HG03175 (cell line): ENCODE data around the gene FOS.
A peak's percentile ranks its signal among the peaks of the same experiment; 100 is the strongest.
"Not testable (repeated sequence)": the region's sequence is repeated elsewhere in the genome, so short reads cannot be mapped to it uniquely, and the experiment has no call there.

Source experiments
- ATAC-seq: cut with Tn5 transposase; IDR thresholded peaks from one replicate; pipeline ENCODE4 v1.9.1; 2021; ENCODE audit warnings: mild to moderate bottlenecking, moderate library complexity; ENCODE audit not compliant: unreplicated experiment

FOS gene

DNA sequence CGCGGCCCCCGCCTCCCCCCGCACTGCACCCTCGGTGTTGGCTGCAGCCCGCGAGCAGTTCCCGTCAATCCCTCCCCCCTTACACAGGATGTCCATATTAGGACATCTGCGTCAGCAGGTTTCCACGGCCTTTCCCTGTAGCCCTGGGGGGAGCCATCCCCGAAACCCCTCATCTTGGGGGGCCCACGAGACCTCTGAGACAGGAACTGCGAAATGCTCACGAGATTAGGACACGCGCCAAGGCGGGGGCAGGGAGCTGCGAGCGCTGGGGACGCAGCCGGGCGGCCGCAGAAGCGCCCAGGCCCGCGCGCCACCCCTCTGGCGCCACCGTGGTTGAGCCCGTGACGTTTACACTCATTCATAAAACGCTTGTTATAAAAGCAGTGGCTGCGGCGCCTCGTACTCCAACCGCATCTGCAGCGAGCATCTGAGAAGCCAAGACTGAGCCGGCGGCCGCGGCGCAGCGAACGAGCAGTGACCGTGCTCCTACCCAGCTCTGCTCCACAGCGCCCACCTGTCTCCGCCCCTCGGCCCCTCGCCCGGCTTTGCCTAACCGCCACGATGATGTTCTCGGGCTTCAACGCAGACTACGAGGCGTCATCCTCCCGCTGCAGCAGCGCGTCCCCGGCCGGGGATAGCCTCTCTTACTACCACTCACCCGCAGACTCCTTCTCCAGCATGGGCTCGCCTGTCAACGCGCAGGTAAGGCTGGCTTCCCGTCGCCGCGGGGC, at the start of gene FOS:
Gene FOS (plus strand): TSS at position 407 of the 731 bp plus-strand sequence. CDS start 155 bp downstream, at position 562.
- ATAC-seq, result peak; percentile 76

DNA sequence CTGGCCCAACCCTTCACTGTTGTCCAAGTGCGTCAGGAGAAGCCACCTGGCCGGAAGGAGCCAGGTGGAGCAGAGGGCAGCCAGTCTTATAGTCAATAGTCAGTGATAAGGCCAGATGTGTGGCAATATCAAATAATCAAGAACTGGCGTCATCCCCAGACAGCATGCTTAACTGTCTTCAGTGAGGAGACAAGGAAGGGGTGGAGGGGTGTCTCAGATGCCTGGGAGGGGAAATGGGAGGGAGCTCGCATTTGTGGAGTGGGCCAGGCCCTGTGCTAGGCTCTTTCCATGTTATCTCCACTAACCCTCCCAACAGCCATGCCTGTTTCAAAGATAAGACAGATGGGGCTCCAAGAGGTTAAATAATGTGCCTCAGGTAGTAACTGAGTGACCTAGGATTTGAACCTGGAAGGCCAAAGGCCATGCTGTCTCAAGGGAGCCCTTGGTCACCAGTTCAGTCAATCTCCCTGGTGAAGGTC, 48.9 kb upstream of the FOS start:
- no peak for ATAC-seq

DNA sequence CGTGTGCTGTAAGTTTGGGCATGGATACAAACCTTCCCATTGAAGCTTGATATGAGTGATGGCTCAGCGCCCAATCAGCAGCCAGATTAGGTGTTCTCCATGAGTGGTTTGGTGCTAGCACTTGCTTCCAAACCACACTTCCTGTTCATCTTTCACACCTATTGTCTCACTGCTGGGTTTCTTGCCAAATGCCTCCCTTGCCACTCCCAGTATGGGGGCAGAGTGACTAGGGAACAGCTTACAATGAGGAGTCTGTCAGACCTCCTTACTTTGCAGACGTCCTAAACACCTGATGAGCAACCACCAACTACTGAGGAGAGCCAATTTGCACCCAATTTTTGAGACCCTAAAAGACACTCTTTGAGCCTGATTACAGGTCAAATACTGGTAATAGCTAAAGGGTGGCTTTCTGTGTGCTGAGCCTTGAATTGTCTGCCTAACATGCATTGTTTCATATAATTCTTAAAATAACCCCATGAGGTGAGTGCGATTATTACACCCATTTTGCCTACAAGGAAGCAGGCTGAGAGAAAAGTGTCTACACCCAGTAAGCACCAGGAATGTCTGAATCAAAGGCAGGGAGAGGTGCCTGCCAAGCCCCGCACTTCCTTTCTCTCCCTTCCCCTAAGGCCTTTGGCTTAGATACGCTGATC, 48.4 kb upstream of the FOS start:
- peak; percentile 68 for ATAC-seq

DNA sequence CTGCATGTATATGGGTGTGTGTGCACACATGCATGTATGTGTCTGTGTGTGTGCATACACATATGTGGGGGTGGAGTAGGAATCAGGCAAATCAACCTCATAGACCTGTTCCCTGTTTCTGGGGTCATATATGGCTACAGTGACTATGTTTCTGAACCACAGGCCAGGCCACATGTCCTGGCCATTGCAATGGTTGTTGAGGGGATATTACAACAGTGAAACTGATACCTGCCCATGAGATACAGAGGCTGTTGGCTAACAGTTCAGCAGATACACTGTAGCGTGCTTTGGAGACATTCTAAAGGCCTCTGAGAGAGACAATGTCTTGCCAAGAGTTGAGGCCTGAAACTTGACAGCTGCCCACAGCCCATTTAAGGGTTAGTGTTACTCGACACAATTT, 47.3 kb upstream of the FOS start:
- peak; percentile 37 for ATAC-seq

DNA sequence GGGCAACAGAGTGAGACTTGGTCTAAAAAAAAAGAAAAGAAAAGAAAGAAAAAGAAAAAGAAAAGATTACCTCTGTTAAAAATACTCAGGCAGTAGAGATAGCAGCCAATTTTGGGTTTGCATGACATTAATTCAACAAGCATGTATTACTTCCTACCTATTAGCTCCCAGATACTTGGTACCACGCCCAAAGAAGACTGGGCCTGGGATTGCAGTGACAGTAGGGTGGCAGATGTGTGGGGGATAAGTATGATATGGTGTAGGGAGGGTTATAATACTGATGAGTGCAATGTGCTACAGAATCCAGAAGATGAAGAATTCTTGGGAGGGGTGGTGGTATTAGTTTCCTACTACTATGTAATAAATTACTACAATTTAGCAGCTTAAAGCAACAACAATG, 46.4 kb upstream of the FOS start:
- no peak for ATAC-seq

DNA sequence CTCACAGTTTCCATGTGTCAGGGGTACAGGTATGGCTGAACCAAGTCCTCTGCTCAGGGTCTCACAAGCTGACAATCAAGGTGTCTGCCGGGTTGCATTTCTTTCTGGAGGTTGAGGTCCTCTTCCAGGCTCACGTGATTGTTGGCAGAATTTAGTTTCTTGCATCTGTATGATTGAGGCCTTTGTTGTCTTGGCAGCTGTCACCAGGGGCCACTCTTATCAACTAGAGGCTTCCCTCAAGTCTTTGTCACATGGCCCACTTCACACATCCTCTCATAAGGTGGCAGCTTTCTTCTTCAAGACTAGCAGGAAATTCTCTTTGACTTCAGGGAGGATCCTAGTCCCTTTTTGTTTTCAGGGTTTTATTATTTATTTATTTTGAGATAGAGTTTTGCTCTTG, 46.0 kb upstream of the FOS start:
- no peak for ATAC-seq

DNA sequence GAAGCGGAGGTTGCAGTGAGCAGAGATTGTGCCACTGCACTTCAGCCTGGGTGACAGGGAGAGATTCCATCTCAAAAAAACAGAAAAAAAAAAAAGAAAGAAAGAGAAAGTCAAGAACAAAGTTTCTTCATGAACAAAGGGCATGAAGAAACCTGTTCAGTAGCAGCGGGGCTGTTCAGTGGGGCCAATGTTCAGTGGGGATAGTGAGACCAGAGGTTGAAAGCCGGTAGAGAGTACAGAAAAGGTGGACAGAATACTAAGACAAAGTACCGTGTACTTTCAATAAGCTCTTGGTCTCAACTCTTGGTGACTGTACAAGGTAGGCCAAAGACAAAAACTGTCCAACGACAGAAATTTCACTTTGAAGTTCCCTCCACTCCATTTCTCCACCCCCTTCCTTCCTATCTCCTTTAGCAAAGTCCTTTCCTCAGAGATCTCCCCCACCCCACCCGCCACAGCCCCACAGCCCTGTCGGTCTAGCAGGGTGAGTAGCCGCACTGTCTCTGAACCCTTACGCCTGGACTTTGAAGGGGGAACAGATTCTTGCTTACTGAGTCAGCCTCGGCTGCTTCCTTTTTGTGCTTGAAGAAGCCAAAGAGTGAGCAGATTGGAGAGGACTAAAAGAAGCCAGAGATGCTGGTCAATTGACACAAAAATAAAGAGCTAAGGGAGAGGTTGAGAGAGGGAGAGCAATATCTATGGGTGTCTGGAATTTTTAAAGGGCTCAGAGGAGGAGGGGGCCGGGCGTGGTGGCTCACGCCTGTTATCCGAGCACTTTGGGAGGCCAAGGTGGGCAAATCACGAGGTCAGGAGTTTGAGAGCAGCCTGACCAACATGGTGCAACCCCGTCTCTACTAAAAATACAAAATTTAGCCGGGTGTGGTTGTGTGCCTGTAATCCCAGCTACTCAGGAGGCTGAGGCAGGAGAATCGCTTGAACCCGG, 44.2 kb upstream of the FOS start:
- ATAC-seq, result no peak

DNA sequence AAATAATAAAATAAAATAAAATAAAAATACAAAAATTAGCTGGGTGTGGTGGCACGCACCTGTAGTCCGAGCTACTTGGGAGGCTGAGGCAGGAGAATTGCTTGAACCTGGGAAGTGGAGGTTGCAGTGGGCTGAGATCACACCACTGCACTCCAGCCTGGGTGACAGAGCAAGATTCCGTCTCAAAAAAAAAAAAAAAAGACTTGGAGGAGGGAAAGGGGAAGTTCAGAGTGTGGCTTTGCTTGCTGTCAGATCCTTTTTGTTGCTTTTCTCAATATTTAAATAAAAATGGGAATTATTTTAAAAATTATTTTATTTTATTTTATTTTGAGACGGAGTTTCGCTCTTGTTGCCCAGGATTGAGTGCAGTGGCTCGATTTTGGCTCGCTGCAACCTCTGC, 43.4 kb upstream of the FOS start:
- ATAC-seq, result not testable (repeated sequence)

DNA sequence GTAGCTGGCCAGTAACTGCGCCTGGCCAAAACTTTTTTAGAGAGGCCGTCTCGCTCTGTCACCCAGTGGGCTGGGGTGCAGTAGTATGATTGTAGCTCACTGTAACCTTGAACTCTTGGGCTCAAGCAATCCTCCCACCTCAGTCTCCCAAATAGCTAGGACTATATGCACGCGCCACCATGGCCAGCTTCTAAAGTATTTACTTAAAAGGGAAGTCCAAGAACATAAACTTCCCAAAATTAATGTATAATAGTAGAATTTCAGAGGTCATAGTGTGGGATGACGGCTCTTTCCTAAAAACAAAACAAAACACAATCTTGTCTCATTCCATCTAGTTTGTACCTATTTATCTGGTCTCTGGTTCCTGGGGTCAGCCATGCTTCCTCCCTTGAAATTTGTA, 42.2 kb upstream of the FOS start:
- ATAC-seq, result no peak

DNA sequence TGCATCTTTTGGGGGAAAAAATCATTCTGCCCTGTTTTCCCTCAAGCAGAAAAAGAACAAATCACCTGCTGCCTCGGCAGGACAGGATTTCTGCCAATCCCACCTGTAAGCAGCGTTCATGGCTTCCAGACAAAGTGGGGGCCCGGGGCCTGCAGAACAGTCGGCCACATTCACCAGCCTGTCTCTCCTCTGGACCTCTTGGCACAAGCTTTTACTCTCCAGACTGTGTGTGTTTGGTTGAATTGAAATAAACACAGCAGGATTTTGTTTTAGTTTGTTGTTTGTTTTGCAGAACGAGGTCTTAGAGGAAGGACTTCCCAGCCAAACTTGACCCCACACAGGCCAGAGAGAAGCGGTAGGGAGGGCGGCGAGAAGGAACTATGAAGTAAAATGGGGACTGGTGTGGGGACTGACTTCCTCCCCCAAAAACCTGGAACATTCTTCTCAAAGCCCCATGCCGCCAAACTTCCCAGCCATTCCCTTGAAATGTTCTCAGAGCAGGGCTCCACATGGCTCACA, 41.7 kb upstream of the FOS start:
- ATAC-seq, result no peak

DNA sequence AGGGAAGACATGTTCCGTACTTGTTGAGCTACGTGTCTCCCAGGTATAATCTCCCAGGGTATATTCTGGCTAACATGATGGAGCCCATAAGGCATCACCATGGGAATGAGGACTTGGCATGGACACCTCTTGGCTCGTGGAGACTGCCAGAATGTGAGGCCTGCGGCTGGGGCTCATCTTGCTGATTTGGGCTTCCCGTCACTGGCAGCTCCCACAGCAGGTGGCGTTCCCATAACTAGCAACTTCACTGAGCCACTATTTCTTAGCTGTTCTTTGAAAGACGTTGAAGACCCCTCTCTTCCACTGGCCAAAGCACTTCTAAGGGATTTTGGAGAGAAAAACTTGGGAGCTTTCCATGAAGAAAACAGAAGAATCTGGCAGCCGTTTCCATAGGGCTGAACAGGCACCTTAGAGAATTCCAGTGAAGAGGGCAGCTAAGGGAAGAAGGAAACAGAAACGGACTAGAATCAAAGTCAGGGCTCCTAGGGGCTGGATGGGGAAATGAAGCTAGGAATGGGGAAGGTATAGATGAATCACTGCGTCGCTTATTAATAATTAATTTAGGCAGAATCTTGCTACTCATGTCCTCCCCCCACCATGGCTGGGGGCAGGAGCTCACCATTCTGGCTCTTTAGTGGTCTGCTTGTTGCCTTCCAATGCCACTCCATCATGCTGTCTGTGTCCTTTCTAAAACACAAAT, 39.7 kb upstream of the FOS start:
- ATAC-seq, result no peak

DNA sequence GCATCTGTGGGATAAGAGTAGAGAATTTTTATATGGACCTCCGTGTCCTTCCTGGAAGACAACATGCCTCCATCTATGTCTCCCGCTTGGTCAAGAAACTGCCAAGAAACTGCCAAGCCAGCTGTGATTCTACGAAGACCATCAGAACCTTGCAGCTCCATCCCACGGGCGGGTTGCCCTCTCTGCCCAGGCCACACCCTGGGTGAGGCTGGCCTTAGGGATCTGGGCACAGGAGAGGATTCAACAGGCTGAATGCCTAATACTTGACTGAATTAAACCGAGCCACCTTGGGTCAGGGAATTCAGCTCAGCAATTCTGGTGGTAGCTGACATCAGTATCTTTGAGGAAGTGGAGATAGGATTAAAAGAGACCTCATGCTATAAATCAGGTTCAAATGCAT, 37.8 kb upstream of the FOS start:
- ATAC-seq, result no peak

DNA sequence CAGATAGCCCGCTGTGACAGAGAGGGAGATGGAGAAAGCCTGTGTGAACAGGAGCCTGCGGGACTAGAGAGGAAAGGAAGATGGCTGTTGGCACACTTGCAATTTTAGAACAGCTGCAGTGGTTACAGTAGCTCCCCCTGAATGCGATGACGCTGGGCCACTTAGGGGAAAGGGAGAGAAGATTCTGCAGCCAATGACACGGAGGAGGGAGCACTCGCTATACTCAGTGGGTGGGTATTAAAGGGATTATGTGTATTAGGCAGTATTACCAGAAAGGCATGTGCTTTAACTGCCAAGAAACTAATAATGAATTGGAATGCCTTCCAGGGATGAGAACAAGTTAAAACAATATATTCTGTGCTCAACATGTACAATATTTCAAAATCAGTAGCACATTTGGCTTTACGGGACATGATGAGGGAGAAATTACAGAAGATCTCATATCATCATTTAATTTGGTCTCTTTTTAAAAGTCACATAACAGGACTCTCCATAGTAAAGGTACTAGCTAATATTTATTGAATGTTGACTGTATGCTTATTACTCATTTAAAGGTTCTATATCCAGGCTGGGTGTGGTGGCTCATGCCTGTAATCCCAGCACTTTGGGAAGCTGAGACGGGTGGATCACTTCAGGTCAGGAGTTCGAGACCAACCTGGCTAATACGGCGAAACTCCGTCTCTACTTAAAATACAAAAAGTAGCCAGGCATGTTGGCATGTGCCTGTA, 35.9 kb upstream of the FOS start:
- ATAC-seq, result no peak

DNA sequence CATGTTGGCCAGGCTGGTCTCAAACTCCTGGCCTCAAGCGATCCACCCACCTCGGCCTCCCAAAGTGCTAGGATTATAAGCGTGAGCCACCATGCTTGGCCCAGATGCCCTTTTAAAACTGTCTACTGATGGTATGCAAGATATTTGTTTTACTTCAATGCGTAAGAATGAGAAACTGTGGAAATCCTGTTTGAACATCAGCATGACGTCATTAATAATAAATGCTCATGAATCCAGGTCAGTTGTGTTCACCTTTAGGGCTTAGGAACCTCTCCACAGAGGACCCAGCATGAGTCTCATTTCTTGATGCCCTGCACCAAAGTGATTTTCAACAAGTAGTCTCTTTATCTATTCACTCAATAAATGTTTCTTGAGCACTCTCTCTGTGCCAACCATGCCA, 34.5 kb upstream of the FOS start:
- no peak for ATAC-seq

DNA sequence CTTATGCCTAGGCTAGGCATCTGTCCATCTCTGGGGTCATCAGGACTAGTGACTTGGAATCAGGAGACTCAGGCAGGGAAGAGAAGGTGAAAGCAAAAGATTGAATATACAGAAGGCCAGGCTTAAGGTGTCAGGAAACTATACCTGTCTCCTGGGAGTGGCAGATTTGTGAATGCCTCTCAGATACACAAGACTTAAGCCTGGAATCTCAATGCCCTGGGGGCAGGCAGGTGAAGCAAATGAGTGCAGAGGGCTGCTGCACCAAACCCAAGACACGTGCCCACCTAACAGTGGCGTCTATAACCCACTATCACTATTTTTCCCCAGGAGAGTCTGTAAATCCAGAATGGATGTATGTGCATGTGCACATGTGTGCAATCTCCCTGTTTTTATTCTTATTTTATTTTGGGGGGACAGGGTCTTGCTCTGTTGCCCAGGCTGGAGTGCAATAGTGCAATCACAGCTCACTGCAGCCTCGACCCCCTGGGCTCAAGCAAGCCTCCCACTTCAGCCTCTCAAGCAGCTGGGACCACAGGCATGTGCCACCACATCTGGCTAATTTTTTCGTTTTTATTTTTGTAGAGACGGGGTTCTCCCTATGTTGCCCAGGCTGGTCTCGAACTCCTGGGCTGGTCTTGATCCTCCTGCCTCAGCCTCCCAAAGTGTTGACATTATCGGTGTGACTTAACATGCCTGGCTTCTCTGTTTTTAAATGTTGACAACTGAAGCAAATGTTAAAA, 31.9 kb upstream of the FOS start:
- ATAC-seq, result no peak

DNA sequence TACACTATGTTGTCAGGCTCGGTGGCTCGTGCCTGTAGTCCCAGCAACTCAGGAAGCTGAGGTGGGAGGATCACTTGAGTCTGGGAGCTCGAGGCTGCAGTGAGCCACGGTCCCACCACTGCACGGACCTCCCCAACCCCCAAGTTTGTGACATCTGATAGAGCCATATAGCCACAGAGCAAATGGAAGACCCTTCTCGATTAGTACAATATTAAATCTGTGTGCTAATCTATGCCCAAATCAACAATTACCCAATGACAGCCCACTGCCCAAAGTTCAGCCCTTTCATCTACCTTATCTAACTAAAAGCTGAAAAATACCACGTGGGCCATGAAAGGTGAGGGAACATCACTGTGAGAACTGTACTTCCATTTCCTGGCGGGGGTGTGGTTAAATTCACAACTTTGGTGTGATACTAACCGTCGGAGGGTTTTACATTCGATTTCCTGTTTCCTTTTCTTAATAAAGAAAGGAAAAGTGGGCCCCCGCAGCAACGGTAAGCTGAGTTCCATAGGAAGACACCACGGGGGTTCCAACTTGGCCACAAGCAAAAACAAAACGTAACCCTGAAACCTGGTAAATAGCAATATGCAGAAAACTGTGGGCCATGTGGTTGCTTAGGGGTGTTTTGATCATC, 31.2 kb upstream of the FOS start:
- peak; percentile 35 for ATAC-seq

DNA sequence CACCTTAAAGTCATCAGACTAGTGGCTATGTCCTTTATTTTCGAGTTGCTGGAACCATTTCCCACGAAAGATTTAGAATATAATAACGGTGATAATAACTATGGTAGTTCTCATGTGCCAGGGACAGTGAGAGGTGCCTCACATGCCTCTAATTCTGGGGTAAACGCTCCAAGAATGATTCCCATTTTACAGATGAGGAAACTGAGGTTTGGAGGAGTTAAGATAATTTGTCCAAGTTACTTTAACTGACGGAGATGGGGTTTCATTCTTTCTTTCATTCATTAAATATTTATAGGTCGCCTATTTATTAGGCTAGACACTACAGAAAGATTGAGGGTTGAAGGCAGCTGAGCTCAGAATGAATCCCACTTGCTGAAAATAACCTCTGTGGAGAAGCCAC, 30.7 kb upstream of the FOS start:
- no peak for ATAC-seq

DNA sequence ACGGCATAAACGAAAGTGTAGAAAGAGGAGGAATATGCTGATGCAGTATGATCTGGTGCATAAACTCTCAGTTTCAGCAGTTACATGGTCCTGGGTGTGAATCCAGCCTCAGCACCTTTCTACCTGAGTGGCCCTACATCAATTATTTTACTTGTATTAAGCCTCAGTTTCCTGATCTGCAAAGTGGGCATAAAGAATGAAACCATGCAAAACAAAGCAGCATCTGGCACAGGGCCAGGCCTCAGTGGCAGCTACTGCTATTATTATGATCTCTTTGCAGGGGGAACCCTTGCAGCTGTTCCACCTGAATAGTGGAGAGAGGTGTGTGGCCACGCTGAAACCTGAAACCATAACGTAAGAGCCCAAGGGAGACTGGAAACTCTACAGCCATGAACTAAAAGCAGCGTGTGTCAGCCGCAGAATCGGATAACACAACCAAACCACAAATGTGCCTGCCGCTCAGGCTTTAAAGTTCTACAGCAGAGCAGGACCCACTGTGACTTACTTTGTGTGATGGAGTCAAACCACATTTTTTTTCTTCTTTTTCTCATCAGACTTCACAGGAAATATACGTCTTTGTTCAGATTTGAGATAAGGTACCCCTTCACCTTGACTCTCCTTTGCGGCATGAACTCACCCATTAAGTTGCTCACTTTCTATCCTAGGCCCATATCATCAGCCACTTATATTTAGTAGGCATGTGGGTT, 29.2 kb upstream of the FOS start:
- peak; percentile 88 for ATAC-seq
